ENCODE measurements around the gene PCP2. TPM values are rescaled to one million over a fixed set of nuclear protein-coding genes. Genes with fewer than 3 reads are reported as not detected.
"Not testable (repeated sequence)": the region's sequence is repeated elsewhere in the genome, so short reads cannot be mapped to it uniquely, and the experiment has no call there.

PCP2 gene
- total and polyA plus RNA-seq, 3 experiments from 2014 or later, result 0.48 to 0.91 TPM; not detected in 1

GRCh38 chr19:7646426-7646700 lies 12.8 kb upstream of the PCP2 start:
- Mint-ChIP-seq H3K9me3 (no peaks in the 10 kb centered on the region), H3K27me3 (no peaks in the 10 kb centered on the region), H3K4me3 (no peak overlapping the region), H3K36me3 (peaks cover 0 to 38% (median 2%) of the 10 kb centered on the region in 3 donors), H3K27ac (no peak overlapping the region), H3K4me1 (peaks cover 0 to 4% (median 0%) of the 10 kb centered on the region in 3 donors)
- H3K9me3 ChIP-seq (ENCODE audit: low read length), result no peaks in the 10 kb centered on the region
- no peak overlapping the region for H3K4me3 ChIP-seq (ENCODE audit: low read length)
- H3K36me3 ChIP-seq (ENCODE audit: insufficient read depth, low read length), result no peaks in the 10 kb centered on the region
- POLR2A ChIA-PET, result no interaction called here
- no peaks in the 10 kb centered on the region for H3K27me3 ChIP-seq (ENCODE audit: insufficient read depth, low read length, poor library complexity, severe bottlenecking)
- no peak for DNase-seq
- H3K27ac ChIP-seq (ENCODE audit: low read depth, low read length), result no peak overlapping the region
- H3K4me1 ChIP-seq (ENCODE audit: insufficient read depth, low read length), result no peaks in the 10 kb centered on the region
- CTCF ChIA-PET, result no interaction called here

GRCh38 chr19:7645656-7646425 lies 12.3 kb upstream of the PCP2 start:
- Mint-ChIP-seq H3K9me3 (no peaks in the 10 kb centered on the region), H3K4me3 (no peak overlapping the region), H3K27me3 (no peaks in the 10 kb centered on the region), H3K36me3 (peaks cover 0 to 43% (median 2%) of the 10 kb centered on the region in 3 donors), H3K4me1 (peaks cover 0 to 4% (median 0%) of the 10 kb centered on the region in 3 donors), H3K27ac (peak overlapping the region in 2 of 8 donors; percentile 73 to 76)
- ChIA-PET POLR2A (no interaction called here), CTCF (no interaction called here)
- H3K4me3 ChIP-seq (ENCODE audit: low read length), result no peak overlapping the region
- H3K27me3 ChIP-seq (ENCODE audit: insufficient read depth, low read length, poor library complexity, severe bottlenecking), result no peaks in the 10 kb centered on the region
- no peaks in the 10 kb centered on the region for H3K36me3 ChIP-seq (ENCODE audit: insufficient read depth, low read length)
- H3K4me1 ChIP-seq (ENCODE audit: insufficient read depth, low read length), result no peaks in the 10 kb centered on the region
- H3K27ac ChIP-seq (ENCODE audit: low read depth, low read length), result no peak overlapping the region
- H3K9me3 ChIP-seq (ENCODE audit: low read length), result no peaks in the 10 kb centered on the region
- DNase-seq, result no peak

- CTCF ChIA-PET, result no interaction called here
These were observed 11.6 kb upstream of the PCP2 start for GRCh38 chr19:7645163-7645562.

GRCh38 chr19:7644550-7644877 lies 11.0 kb upstream of the PCP2 start:
- H3K9me3 Mint-ChIP-seq, result no peaks in the 10 kb centered on the region
- CTCF ChIA-PET, result no interaction called here
- POLR2A ChIA-PET, result no interaction called here

More at GRCh38 chr19:7645163-7645562, 11.6 kb upstream of the PCP2 start:
- Mint-ChIP-seq H3K4me3 (no peak overlapping the region), H3K27ac (peak overlapping the region in 1 of 8 donors; percentile 76), H3K9me3 (no peaks in the 10 kb centered on the region), H3K4me1 (peaks cover under 1 to 8% (median 4%) of the 10 kb centered on the region in 3 donors), H3K36me3 (peaks cover 0 to 48% (median 4%) of the 10 kb centered on the region in 3 donors), H3K27me3 (no peaks in the 10 kb centered on the region)
- Histone ChIP-seq H3K9me3 (ENCODE audit: low read length) (no peaks in the 10 kb centered on the region), H3K36me3 (ENCODE audit: insufficient read depth, low read length) (no peaks in the 10 kb centered on the region), H3K27me3 (ENCODE audit: insufficient read depth, low read length, poor library complexity, severe bottlenecking) (no peaks in the 10 kb centered on the region), H3K4me1 (ENCODE audit: insufficient read depth, low read length) (no peaks in the 10 kb centered on the region), H3K27ac (ENCODE audit: low read depth, low read length) (no peak overlapping the region), H3K4me3 (ENCODE audit: low read length) (no peak overlapping the region)
- no peak for DNase-seq
- POLR2A ChIA-PET, result no interaction called here

GRCh38 chr19:7643629-7644549 lies 10.4 kb upstream of the PCP2 start:
- H3K4me1 ChIP-seq (ENCODE audit: insufficient read depth, low read length); H3K36me3 ChIP-seq (ENCODE audit: insufficient read depth, low read length); H3K27ac ChIP-seq (ENCODE audit: low read depth, low read length); H3K4me3 ChIP-seq (ENCODE audit: low read length); H3K27me3 ChIP-seq (ENCODE audit: insufficient read depth, low read length, poor library complexity, severe bottlenecking); H3K27me3 Mint-ChIP-seq; POLR2A ChIA-PET; CTCF ChIA-PET; H3K9me3 ChIP-seq (ENCODE audit: low read length); H3K4me3 Mint-ChIP-seq; H3K9me3 Mint-ChIP-seq: not testable (repeated sequence)
- Mint-ChIP-seq H3K4me1 (peaks cover 9 to 16% (median 16%) of the 10 kb centered on the region in 3 donors), H3K27ac (peak overlapping the region in 2 of 8 donors; percentile 6 to 61), H3K36me3 (peaks cover 0 to 55% (median 10%) of the 10 kb centered on the region in 3 donors)
- peak in 3 of 5 donors; percentile 18 to 45 (median 24) for DNase-seq

More at GRCh38 chr19:7644550-7644877, 11.0 kb upstream of the PCP2 start:
- no peaks in the 10 kb centered on the region for H3K27me3 Mint-ChIP-seq
- H3K4me3 ChIP-seq (ENCODE audit: low read length), result no peak overlapping the region
- no peaks in the 10 kb centered on the region for H3K27me3 ChIP-seq (ENCODE audit: insufficient read depth, low read length, poor library complexity, severe bottlenecking)
- H3K27ac Mint-ChIP-seq, result no peak overlapping the region
- H3K4me1 ChIP-seq (ENCODE audit: insufficient read depth, low read length), result no peaks in the 10 kb centered on the region
- H3K27ac ChIP-seq (ENCODE audit: low read depth, low read length), result no peak overlapping the region
- no peak for DNase-seq
- no peak overlapping the region for H3K4me3 Mint-ChIP-seq
- H3K36me3 Mint-ChIP-seq, result peaks cover 0 to 54% (median 9%) of the 10 kb centered on the region in 3 donors
- H3K4me1 Mint-ChIP-seq, result peaks cover 7 to 15% (median 10%) of the 10 kb centered on the region in 3 donors
- no peaks in the 10 kb centered on the region for H3K36me3 ChIP-seq (ENCODE audit: insufficient read depth, low read length)
- no peaks in the 10 kb centered on the region for H3K9me3 ChIP-seq (ENCODE audit: low read length)

- Mint-ChIP-seq H3K36me3 (peaks cover 0 to 53% (median 10%) of the 10 kb centered on the region in 3 donors), H3K9me3 (no peaks in the 10 kb centered on the region)
These were observed 9.5 kb upstream of the PCP2 start for GRCh38 chr19:7643031-7643415.

GRCh38 chr19:7642295-7643030 lies 8.9 kb upstream of the PCP2 start:
- peak in 1 of 5 donors; percentile 43 for DNase-seq
- Histone ChIP-seq H3K27ac (ENCODE audit: low read depth, low read length) (no peak overlapping the region), H3K27me3 (ENCODE audit: insufficient read depth, low read length, poor library complexity, severe bottlenecking) (no peaks in the 10 kb centered on the region), H3K36me3 (ENCODE audit: insufficient read depth, low read length) (no peaks in the 10 kb centered on the region), H3K4me3 (ENCODE audit: low read length) (no peak overlapping the region), H3K9me3 (ENCODE audit: low read length) (no peaks in the 10 kb centered on the region), H3K4me1 (ENCODE audit: insufficient read depth, low read length) (peaks cover 13% of the 10 kb centered on the region)
- Mint-ChIP-seq H3K4me3 (no peak overlapping the region), H3K27ac (peak overlapping the region in 1 of 8 donors; percentile 91), H3K9me3 (no peaks in the 10 kb centered on the region), H3K4me1 (peaks cover 15 to 29% (median 22%) of the 10 kb centered on the region in 3 donors), H3K36me3 (peaks cover 0 to 48% (median 10%) of the 10 kb centered on the region in 3 donors), H3K27me3 (no peaks in the 10 kb centered on the region)
- ChIA-PET POLR2A (interaction anchor here (1.2 kb wide), 1 partner anchor 12 kb away, joined by 4 read pairs; the partner anchor contains the start of genes PET100 and XAB2), CTCF (no interaction called here)

More at GRCh38 chr19:7643031-7643415, 9.5 kb upstream of the PCP2 start:
- ChIA-PET POLR2A (no interaction called here), CTCF (no interaction called here)
- H3K4me3 Mint-ChIP-seq, result no peak overlapping the region
- DNase-seq, result no peak
- Histone ChIP-seq H3K36me3 (ENCODE audit: insufficient read depth, low read length) (no peaks in the 10 kb centered on the region), H3K9me3 (ENCODE audit: low read length) (no peaks in the 10 kb centered on the region), H3K27ac (ENCODE audit: low read depth, low read length) (no peak overlapping the region), H3K4me3 (ENCODE audit: low read length) (no peak overlapping the region), H3K4me1 (ENCODE audit: insufficient read depth, low read length) (peaks cover 7% of the 10 kb centered on the region), H3K27me3 (ENCODE audit: insufficient read depth, low read length, poor library complexity, severe bottlenecking) (no peaks in the 10 kb centered on the region)
- no peaks in the 10 kb centered on the region for H3K27me3 Mint-ChIP-seq
- peak overlapping the region in 2 of 8 donors; percentile 61 to 91 for H3K27ac Mint-ChIP-seq
- H3K4me1 Mint-ChIP-seq, result peaks cover 11 to 23% (median 17%) of the 10 kb centered on the region in 3 donors

Measured in CD8-positive, alpha-beta memory T cell (primary cell).